Activated T-helper 2 cell treated with anti-CD3 and anti-CD28 coated beads, Interferon-gamma antibody, Interleukin-2, Interleukin-4, amounts not matched to agents 10 μg/mL and 5 μg/mL and 100 μg/mL, durations not matched to agents 14 hours and 24 hours and 36 hours (primary cell): Measurements from ENCODE around the gene CFAP300. TPM values are rescaled to one million over a fixed set of nuclear protein-coding genes. Genes with fewer than 3 reads are reported as not detected.

Source experiments
- DNase-seq: peaks from one replicate; pipeline ENCODE4 v3.0.0; 2021; ENCODE audit warnings: low spot score
- H3K27ac Mint-ChIP-seq: one replicate; pipeline ENCODE4 v1.8.0; 2021; ENCODE audit warnings: mixed read lengths
- H3K27me3 Mint-ChIP-seq: one replicate; pipeline ENCODE4 v1.8.0; 2021; ENCODE audit warnings: low read depth, mixed read lengths
- H3K36me3 Mint-ChIP-seq: one replicate; pipeline ENCODE4 v1.8.0; 2021; ENCODE audit warnings: low read depth, mixed read lengths
- H3K4me1 Mint-ChIP-seq: one replicate; pipeline ENCODE4 v1.8.0; 2021; ENCODE audit warnings: low read depth, mixed read lengths
- H3K4me3 Mint-ChIP-seq: one replicate; pipeline ENCODE4 v1.8.0; 2021; ENCODE audit warnings: low read depth, mild to moderate bottlenecking, moderate library complexity, mixed read lengths
- H3K9me3 Mint-ChIP-seq: one replicate; pipeline ENCODE4 v1.8.0; 2021; ENCODE audit warnings: mixed read lengths
- intact Hi-C: fragments of 100-400 bp; cut with micrococcal nuclease; formaldehyde crosslinking; loops from one replicate; pipeline ENCODE4 v1.15.1; 2023
- total RNA-seq: library from RNA; stranded (reverse); gene quantifications from 2 replicates; pipeline ENCODE4 v1.2.3, GENCODE V29; 2022

The CFAP300 gene
- total RNA-seq, 1 donor from 2014 or later: not detected

- Mint-ChIP-seq H3K4me1 (no peaks in the 10 kb centered on the region), H3K9me3 (no peaks in the 10 kb centered on the region), H3K36me3 (no peaks in the 10 kb centered on the region), H3K27me3 (no peaks in the 10 kb centered on the region), H3K27ac (no peak overlapping the region), H3K4me3 (no peak overlapping the region)
- DNase-seq: no peak
- intact Hi-C loops: no loop called here
These were observed 10.5 kb upstream of the CFAP300 start for GRCh38 chr11:102036757-102037156.

GRCh38 chr11:102046841-102047240, 396 bp upstream of the CFAP300 start:
- intact Hi-C loops: no loop called here
- H3K4me1 Mint-ChIP-seq: peaks cover 3% of the 10 kb centered on the region
- peaks cover 34% of the 10 kb centered on the region for H3K27me3 Mint-ChIP-seq
- H3K36me3 Mint-ChIP-seq: no peaks in the 10 kb centered on the region
- no peaks in the 10 kb centered on the region for H3K9me3 Mint-ChIP-seq
- no peak for DNase-seq
- no peak overlapping the region for H3K27ac Mint-ChIP-seq
- H3K4me3 Mint-ChIP-seq: no peak overlapping the region

GRCh38 chr11:102050927-102051575, 3.8 kb downstream of the CFAP300 start:
- no peaks in the 10 kb centered on the region for H3K36me3 Mint-ChIP-seq
- peaks cover 25% of the 10 kb centered on the region for H3K27me3 Mint-ChIP-seq
- DNase-seq: no peak
- H3K27ac Mint-ChIP-seq: no peak overlapping the region
- H3K4me1 Mint-ChIP-seq: peaks cover 3% of the 10 kb centered on the region
- H3K4me3 Mint-ChIP-seq: no peak overlapping the region
- intact Hi-C loops: no loop called here
- H3K9me3 Mint-ChIP-seq: no peaks in the 10 kb centered on the region

- H3K27ac Mint-ChIP-seq: no peak overlapping the region
- no peak for DNase-seq
- H3K4me3 Mint-ChIP-seq: no peak overlapping the region
- H3K36me3 Mint-ChIP-seq: no peaks in the 10 kb centered on the region
- intact Hi-C loops: no loop called here
- no peaks in the 10 kb centered on the region for H3K9me3 Mint-ChIP-seq
- H3K27me3 Mint-ChIP-seq: peaks cover 3% of the 10 kb centered on the region
- H3K4me1 Mint-ChIP-seq: no peaks in the 10 kb centered on the region
These were observed 14.0 kb downstream of the CFAP300 start for GRCh38 chr11:102061276-102061675.

- Mint-ChIP-seq H3K36me3 (no peaks in the 10 kb centered on the region), H3K9me3 (no peaks in the 10 kb centered on the region), H3K4me1 (no peaks in the 10 kb centered on the region), H3K27ac (no peak overlapping the region), H3K27me3 (peaks cover 3% of the 10 kb centered on the region), H3K4me3 (no peak overlapping the region)
- no peak for DNase-seq
- intact Hi-C loops: no loop called here
These were observed 14.9 kb downstream of the CFAP300 start for GRCh38 chr11:102062106-102062505.

GRCh38 chr11:102064316-102064715, 17.1 kb downstream of the CFAP300 start:
- Mint-ChIP-seq H3K36me3 (no peaks in the 10 kb centered on the region), H3K27me3 (peaks cover 3% of the 10 kb centered on the region), H3K4me1 (no peaks in the 10 kb centered on the region), H3K9me3 (no peaks in the 10 kb centered on the region), H3K27ac (no peak overlapping the region), H3K4me3 (no peak overlapping the region)
- no peak for DNase-seq
- intact Hi-C loops: no loop called here

- Mint-ChIP-seq H3K4me1 (no peaks in the 10 kb centered on the region), H3K27me3 (no peaks in the 10 kb centered on the region), H3K27ac (no peak overlapping the region), H3K4me3 (no peak overlapping the region), H3K9me3 (peaks cover 21% of the 10 kb centered on the region), H3K36me3 (no peaks in the 10 kb centered on the region)
- intact Hi-C loops: no loop called here
- no peak for DNase-seq
These were observed 23.5 kb downstream of the CFAP300 start for GRCh38 chr11:102070766-102071165.

- H3K27me3 Mint-ChIP-seq: no peaks in the 10 kb centered on the region
- no peak overlapping the region for H3K4me3 Mint-ChIP-seq
- H3K9me3 Mint-ChIP-seq: peaks cover 21% of the 10 kb centered on the region
- no peaks in the 10 kb centered on the region for H3K4me1 Mint-ChIP-seq
- intact Hi-C loops: no loop called here
- DNase-seq: no peak
- no peaks in the 10 kb centered on the region for H3K36me3 Mint-ChIP-seq
- H3K27ac Mint-ChIP-seq: no peak overlapping the region
These were observed 24.5 kb downstream of the CFAP300 start for GRCh38 chr11:102071497-102072472.

- Mint-ChIP-seq H3K27me3 (no peaks in the 10 kb centered on the region), H3K4me3 (no peak overlapping the region), H3K9me3 (peaks cover 21% of the 10 kb centered on the region), H3K36me3 (no peaks in the 10 kb centered on the region), H3K27ac (no peak overlapping the region), H3K4me1 (no peaks in the 10 kb centered on the region)
- intact Hi-C loops: no loop called here
- no peak for DNase-seq
These were observed 26.0 kb downstream of the CFAP300 start for GRCh38 chr11:102073253-102073652.

GRCh38 chr11:102079625-102080024, 32.4 kb downstream of the CFAP300 start:
- DNase-seq: no peak
- no peak overlapping the region for H3K27ac Mint-ChIP-seq
- no peaks in the 10 kb centered on the region for H3K27me3 Mint-ChIP-seq
- no peaks in the 10 kb centered on the region for H3K36me3 Mint-ChIP-seq
- no peak overlapping the region for H3K4me3 Mint-ChIP-seq
- no peaks in the 10 kb centered on the region for H3K9me3 Mint-ChIP-seq
- intact Hi-C loops: no loop called here
- H3K4me1 Mint-ChIP-seq: no peaks in the 10 kb centered on the region

GRCh38 chr11:102081313-102081712, 34.1 kb downstream of the CFAP300 start:
- Mint-ChIP-seq H3K27me3 (no peaks in the 10 kb centered on the region), H3K27ac (no peak overlapping the region), H3K9me3 (no peaks in the 10 kb centered on the region), H3K4me3 (no peak overlapping the region), H3K36me3 (no peaks in the 10 kb centered on the region), H3K4me1 (no peaks in the 10 kb centered on the region)
- no peak for DNase-seq
- intact Hi-C loops: no loop called here

GRCh38 chr11:102085864-102086551, 38.8 kb downstream of the CFAP300 start:
- Mint-ChIP-seq H3K27ac (no peak overlapping the region), H3K36me3 (no peaks in the 10 kb centered on the region), H3K4me1 (no peaks in the 10 kb centered on the region), H3K9me3 (no peaks in the 10 kb centered on the region), H3K4me3 (no peak overlapping the region), H3K27me3 (peaks cover 6% of the 10 kb centered on the region)
- DNase-seq: no peak
- intact Hi-C loops: no loop called here

- no peak for DNase-seq
- Mint-ChIP-seq H3K27me3 (no peaks in the 10 kb centered on the region), H3K36me3 (no peaks in the 10 kb centered on the region), H3K4me3 (no peak overlapping the region), H3K27ac (no peak overlapping the region), H3K4me1 (no peaks in the 10 kb centered on the region), H3K9me3 (no peaks in the 10 kb centered on the region)
- intact Hi-C loops: no loop called here
These were observed 49.9 kb downstream of the CFAP300 start for GRCh38 chr11:102097186-102097585.
